ENCODE data around the gene MRPL52. TPM values are rescaled to one million over a fixed set of nuclear protein-coding genes. Genes with fewer than 3 reads are reported as not detected.

Gene MRPL52
- total RNA-seq, 1 donor from 2014 or later: 196 TPM

DNA sequence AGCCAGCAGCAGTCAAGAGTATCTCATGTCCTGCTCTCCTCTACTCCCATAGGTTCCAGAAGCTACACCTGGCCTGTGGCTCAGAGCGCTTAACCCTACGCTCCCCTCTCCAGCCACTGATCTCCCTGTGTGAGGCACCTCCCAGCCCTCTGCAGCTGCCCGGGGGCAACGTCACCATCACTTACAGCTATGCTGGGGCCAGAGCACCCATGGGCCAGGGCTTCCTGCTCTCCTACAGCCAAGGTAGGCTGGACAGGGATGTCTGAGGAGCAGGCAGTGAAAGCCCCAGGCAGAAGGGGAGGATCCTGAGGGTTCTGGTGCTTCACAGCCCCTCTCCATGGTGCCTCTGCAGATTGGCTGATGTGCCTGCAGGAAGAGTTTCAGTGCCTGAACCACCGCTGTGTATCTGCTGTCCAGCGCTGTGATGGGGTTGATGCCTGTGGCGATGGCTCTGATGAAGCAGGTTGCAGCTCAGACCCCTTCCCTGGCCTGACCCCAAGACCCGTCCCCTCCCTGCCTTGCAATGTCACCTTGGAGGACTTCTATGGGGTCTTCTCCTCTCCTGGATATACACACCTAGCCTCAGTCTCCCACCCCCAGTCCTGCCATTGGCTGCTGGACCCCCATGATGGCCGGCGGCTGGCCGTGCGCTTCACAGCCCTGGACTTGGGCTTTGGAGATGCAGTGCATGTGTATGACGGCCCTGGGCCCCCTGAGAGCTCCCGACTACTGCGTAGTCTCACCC is 45.5 kb downstream of the MRPL52 start:
- intact Hi-C loops (cut with micrococcal nuclease): no loop called here
- Mint-ChIP-seq H3K36me3 (ENCODE audit: low read depth) (peaks cover 42% of the 10 kb centered on the region), H3K4me3 (no peak overlapping the region), H3K27me3 (ENCODE audit: insufficient read depth) (no peaks in the 10 kb centered on the region), H3K9me3 (no peaks in the 10 kb centered on the region), H3K4me1 (ENCODE audit: low read depth) (peaks cover 27% of the 10 kb centered on the region), H3K27ac (no peak overlapping the region)
- DNase-seq (ENCODE audit: low spot score): no peak

DNA sequence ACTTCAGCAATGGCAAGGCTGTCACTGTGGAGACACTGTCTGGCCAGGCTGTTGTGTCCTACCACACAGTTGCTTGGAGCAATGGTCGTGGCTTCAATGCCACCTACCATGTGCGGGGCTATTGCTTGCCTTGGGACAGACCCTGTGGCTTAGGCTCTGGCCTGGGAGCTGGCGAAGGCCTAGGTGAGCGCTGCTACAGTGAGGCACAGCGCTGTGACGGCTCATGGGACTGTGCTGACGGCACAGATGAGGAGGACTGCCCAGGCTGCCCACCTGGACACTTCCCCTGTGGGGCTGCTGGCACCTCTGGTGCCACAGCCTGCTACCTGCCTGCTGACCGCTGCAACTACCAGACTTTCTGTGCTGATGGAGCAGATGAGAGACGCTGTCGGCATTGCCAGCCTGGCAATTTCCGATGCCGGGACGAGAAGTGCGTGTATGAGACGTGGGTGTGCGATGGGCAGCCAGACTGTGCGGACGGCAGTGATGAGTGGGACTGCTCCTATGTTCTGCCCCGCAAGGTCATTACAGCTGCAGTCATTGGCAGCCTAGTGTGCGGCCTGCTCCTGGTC is 46.1 kb downstream of the MRPL52 start:
- peaks cover 22% of the 10 kb centered on the region for H3K4me1 Mint-ChIP-seq (ENCODE audit: low read depth)
- DNase-seq (ENCODE audit: low spot score): no peak
- H3K9me3 Mint-ChIP-seq: no peaks in the 10 kb centered on the region
- H3K4me3 Mint-ChIP-seq: no peak overlapping the region
- no peak overlapping the region for H3K27ac Mint-ChIP-seq
- H3K36me3 Mint-ChIP-seq (ENCODE audit: low read depth): peaks cover 41% of the 10 kb centered on the region
- intact Hi-C loops (cut with micrococcal nuclease): no loop called here
- H3K27me3 Mint-ChIP-seq (ENCODE audit: insufficient read depth): no peaks in the 10 kb centered on the region

GRCh38 chr14:22877000-22877501 is 47.4 kb downstream of the MRPL52 start:
- H3K36me3 Mint-ChIP-seq (ENCODE audit: low read depth): peaks cover 40% of the 10 kb centered on the region
- intact Hi-C loops (cut with micrococcal nuclease): no loop called here
- DNase-seq (ENCODE audit: low spot score): no peak
- peaks cover 2% of the 10 kb centered on the region for H3K27me3 Mint-ChIP-seq (ENCODE audit: insufficient read depth)
- no peak overlapping the region for H3K4me3 Mint-ChIP-seq
- no peak overlapping the region for H3K27ac Mint-ChIP-seq
- H3K4me1 Mint-ChIP-seq (ENCODE audit: low read depth): peaks cover 15% of the 10 kb centered on the region
- no peaks in the 10 kb centered on the region for H3K9me3 Mint-ChIP-seq

DNA sequence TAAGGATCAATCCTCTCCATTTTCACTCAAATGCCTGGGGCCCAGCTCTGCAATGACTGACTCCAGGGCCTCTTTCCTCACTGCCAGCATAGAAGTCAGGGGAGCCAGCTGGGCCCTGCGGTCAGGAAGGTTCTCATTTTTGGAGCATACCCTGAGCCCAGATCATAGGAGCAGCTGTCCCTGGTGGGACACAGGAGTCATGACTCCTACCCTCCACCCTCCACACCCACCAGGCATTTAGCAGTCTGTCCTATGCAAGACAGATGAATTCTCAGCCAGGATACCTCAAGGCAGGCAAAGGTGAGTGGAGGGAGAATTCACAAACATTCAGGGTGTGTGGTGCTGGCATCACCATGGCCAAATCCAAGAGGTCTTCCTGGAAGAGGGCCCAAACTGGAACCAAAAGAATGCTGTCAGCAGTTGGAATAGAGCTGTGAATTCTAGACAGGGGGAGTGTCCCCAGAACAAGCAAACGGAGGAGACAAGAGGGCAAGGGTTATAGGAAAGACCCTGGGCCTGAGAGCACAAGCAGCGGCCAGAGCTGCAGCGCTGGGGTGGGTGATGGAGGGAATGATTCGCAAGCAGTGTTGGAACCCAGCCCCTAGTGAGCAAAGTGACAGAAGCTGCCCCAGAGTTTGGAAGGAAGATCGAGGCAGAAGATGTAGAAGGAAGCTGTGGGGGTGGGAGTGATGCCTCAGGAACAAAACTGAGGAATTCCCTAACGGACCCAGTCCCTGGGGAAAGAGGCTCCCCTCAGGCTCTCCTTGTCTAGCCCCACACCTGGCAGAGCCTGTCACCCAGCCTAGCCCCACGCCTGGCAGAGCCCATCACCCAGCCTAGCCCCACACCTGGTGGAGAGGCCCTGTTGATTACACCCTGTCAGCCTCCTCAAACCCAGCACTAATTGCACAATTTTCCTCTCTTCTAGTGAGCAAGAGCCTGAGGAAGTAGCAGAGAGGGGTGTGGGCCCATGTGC is 48.9 kb downstream of the MRPL52 start:
- H3K27me3 Mint-ChIP-seq (ENCODE audit: insufficient read depth): peaks cover 4% of the 10 kb centered on the region
- DNase-seq (ENCODE audit: low spot score): no peak
- intact Hi-C loops (cut with micrococcal nuclease): no loop called here
- H3K27ac Mint-ChIP-seq: no peak overlapping the region
- peaks cover 6% of the 10 kb centered on the region for H3K4me1 Mint-ChIP-seq (ENCODE audit: low read depth)
- peaks cover 35% of the 10 kb centered on the region for H3K36me3 Mint-ChIP-seq (ENCODE audit: low read depth)
- H3K9me3 Mint-ChIP-seq: no peaks in the 10 kb centered on the region
- H3K4me3 Mint-ChIP-seq: no peak overlapping the region

DNA sequence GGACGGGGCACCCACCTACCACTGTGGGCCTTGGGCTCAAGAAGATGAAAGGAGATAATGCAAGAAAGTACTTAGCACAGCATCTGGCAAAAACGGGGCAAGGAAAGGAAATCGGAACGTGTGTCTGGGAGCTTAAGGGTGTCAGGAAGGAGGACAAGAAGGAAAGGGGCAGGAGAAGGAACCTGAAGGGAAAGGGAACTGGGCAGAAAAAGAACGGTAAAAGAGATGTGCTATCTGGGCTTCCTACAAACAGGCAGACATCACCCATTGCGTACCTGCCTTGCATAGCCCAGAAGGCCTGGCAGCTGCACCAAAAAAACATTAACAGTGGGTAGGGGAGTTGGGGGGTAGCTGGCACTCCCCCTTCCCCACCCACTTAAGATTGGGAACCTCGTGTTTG is 52.4 kb downstream of the MRPL52 start:
- H3K4me3 Mint-ChIP-seq: no peak overlapping the region
- no peaks in the 10 kb centered on the region for H3K9me3 Mint-ChIP-seq
- DNase-seq (ENCODE audit: low spot score): no peak
- peaks cover 13% of the 10 kb centered on the region for H3K4me1 Mint-ChIP-seq (ENCODE audit: low read depth)
- H3K27me3 Mint-ChIP-seq (ENCODE audit: insufficient read depth): peaks cover 8% of the 10 kb centered on the region
- H3K27ac Mint-ChIP-seq: no peak overlapping the region
- peaks cover 20% of the 10 kb centered on the region for H3K36me3 Mint-ChIP-seq (ENCODE audit: low read depth)
- intact Hi-C loops (cut with micrococcal nuclease): no loop called here

DNA sequence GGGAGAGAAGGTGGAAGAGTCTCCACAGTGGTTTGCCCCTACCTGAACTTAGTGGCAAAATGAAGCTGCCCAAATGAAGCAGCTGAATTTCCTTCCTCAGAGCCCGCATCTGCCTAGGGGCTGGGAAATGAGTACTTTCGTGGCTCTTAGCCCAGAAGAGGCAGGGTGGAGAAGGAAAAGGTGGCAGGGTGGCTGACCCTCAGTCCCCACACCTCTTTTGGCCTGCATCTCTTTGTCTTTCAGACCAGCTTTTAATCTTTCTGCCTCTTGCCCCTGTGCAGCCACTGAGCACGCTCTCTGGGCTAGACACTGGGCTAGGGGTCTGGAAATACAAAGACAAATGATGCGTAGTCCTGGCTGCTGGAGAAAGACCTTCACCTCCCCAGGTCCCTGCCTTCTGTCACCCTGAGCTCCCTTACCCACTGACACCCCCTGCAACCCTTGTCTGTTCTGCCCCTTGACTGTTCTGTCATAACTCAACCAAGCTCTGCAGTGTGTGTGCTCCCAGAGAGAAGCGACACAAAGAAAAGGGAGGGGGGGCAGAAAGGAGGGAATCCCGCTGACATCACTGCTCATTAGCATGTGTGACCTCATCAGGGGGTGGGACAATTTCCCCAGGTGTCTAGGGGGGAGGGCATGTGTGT is 53.0 kb downstream of the MRPL52 start:
- Mint-ChIP-seq H3K4me3 (no peak overlapping the region), H3K27me3 (ENCODE audit: insufficient read depth) (peaks cover 8% of the 10 kb centered on the region), H3K36me3 (ENCODE audit: low read depth) (peaks cover 16% of the 10 kb centered on the region), H3K4me1 (ENCODE audit: low read depth) (peaks cover 19% of the 10 kb centered on the region), H3K27ac (no peak overlapping the region), H3K9me3 (no peaks in the 10 kb centered on the region)
- no peak for DNase-seq (ENCODE audit: low spot score)
- intact Hi-C loops (cut with micrococcal nuclease): loop anchor here (1.0 kb wide), 1 partner anchor 23 kb away; no protein-coding TSS in a partner anchor

DNA sequence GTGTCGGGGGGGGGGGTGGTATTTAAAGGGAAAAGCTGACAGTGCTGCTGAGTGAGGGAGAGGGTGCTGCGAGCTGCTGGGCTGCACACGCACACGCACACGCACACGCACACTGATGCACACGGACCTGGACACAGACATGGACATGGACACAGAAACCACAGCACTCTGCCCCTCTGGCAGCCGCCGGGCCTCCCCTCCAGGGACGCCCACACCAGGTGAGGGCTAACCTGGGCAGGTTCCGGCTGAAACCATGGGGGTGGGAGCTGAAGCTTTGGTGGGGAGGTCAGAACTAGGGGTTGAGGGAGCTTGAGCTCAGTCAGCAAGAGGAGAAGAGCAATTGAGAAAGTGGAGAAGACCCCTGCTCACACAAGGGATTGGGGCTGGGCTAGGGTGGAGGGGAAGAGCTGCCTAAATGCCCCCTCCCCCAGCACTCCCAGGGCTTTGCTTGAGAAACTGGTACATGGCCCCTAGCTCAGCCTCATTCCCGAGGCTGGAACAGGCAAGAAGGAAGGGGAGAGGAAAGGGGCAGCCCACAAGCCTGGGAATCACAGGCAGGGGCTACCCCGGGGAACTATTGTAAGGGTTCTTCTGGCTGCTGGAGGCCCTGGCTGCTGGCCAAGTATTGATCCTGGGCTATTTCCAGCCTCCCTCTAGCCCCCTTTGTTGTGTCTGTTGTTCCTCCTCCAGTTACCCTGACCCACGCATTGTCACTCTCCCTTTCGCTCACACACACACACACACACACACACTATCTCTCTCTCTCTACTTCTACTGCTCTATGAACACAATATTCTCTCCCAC is 53.7 kb downstream of the MRPL52 start, which contains the start of gene REM2:
TSS of gene REM2 (plus strand) at position 50 of the 804 bp plus-strand sequence. CDS start at position 116, 66 bp downstream.
- H3K4me3 Mint-ChIP-seq: no peak within 1 kb of the TSS
- H3K27ac Mint-ChIP-seq: no peak within 1 kb of the TSS
- H3K36me3 Mint-ChIP-seq (ENCODE audit: low read depth): peaks cover 10% of the 10 kb centered on the region
- H3K9me3 Mint-ChIP-seq: no peaks in the 10 kb centered on the region
- peaks cover 8% of the 10 kb centered on the region for H3K27me3 Mint-ChIP-seq (ENCODE audit: insufficient read depth)
- DNase-seq (ENCODE audit: low spot score): no peak
- intact Hi-C loops (cut with micrococcal nuclease): loop anchor here (1.0 kb wide), 1 partner anchor 24 kb away; no protein-coding TSS in a partner anchor
- peaks cover 22% of the 10 kb centered on the region for H3K4me1 Mint-ChIP-seq (ENCODE audit: low read depth)

DNA sequence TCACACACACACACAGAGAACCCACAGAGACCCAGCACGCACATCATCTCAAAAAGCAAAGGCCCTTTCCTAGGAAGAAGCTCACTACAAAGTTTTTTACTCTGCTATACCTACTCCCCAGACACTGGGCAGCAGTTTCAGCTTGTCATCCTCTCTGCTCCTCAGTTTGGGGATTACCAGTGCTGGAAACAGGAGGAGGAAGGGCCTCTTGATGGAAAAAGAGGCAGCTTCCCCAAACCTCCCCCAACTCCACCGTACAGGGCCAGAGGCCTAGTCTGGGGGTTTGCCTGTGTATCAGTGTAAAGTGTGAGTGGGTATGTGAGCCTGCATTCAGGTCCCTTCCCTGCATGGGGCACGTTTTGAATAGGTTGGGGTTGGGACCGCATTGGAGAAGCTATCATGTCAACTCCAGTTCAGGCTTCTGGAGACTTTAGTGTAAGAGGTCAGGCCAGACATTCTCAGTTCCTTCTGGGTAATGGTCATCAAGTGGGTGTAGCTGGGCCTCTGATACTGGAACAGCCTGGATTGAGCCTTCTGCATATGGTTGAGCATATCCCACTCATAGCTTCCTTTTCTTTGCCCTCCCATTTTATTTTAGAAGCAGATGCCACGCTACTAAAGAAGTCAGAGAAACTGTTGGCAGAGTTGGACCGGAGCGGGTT is 54.5 kb downstream of the MRPL52 start:
- Mint-ChIP-seq H3K9me3 (no peaks in the 10 kb centered on the region), H3K27me3 (ENCODE audit: insufficient read depth) (peaks cover 8% of the 10 kb centered on the region), H3K4me1 (ENCODE audit: low read depth) (peaks cover 21% of the 10 kb centered on the region), H3K4me3 (no peak overlapping the region), H3K27ac (no peak overlapping the region), H3K36me3 (ENCODE audit: low read depth) (peaks cover 5% of the 10 kb centered on the region)
- DNase-seq (ENCODE audit: low spot score): no peak
- intact Hi-C loops (cut with micrococcal nuclease): no loop called here

Other genes starting within 250 kb of the MRPL52 start
- gene DAD1, start 240.7 kb upstream of the MRPL52 start, total RNA-seq: 228 and 229 TPM in 2 replicates
- 13.2 and 13.6 TPM in 2 replicates for gene ABHD4, start 231.6 kb upstream of the MRPL52 start, total RNA-seq
- not detected in 2 replicates for gene OR6J1, start 185.5 kb upstream of the MRPL52 start, total RNA-seq
- 125 and 127 TPM in 2 replicates for gene OXA1L, start 63.2 kb upstream of the MRPL52 start, total RNA-seq
- 0.61 TPM in 1 of 2 replicates, not detected in the other for gene SLC7A7, start 14.5 kb upstream of the MRPL52 start, total RNA-seq
- 1.5 and 2.6 TPM in 2 replicates for gene MMP14, start 6.7 kb downstream of the MRPL52 start, total RNA-seq
- 44.6 and 46.0 TPM in 2 replicates for gene LRP10, start 41.9 kb downstream of the MRPL52 start, total RNA-seq
- gene REM2, start 53.3 kb downstream of the MRPL52 start, total RNA-seq: 0.39 TPM in 1 of 2 replicates, not detected in the other
- gene RBM23, start 89.3 kb downstream of the MRPL52 start, total RNA-seq: 86.4 and 90.5 TPM in 2 replicates
- 174 and 180 TPM in 2 replicates for gene PRMT5, start 99.5 kb downstream of the MRPL52 start, total RNA-seq
- gene HAUS4, start 127.2 kb downstream of the MRPL52 start, total RNA-seq: 52.4 and 56.4 TPM in 2 replicates
- gene AJUBA, start 152.7 kb downstream of the MRPL52 start, total RNA-seq: 1.8 and 2.7 TPM in 2 replicates
- 6.3 and 7.2 TPM in 2 replicates for gene C14orf93, start 180.3 kb downstream of the MRPL52 start, total RNA-seq
- gene PSMB5, start 205.0 kb downstream of the MRPL52 start, total RNA-seq: 144 and 148 TPM in 2 replicates
- not detected in 2 replicates for gene PSMB11, start 212.3 kb downstream of the MRPL52 start, total RNA-seq
- gene CDH24, start 227.6 kb downstream of the MRPL52 start, total RNA-seq: 1.0 and 1.2 TPM in 2 replicates

Data from activated T-helper 1 cell treated with anti-CD3 and anti-CD28 coated beads, Interleukin-12 subunit alpha, Interleukin-12 subunit beta, Interleukin-2, Interleukin-4 antibody, amounts not matched to agents 30 ng/mL and 10 ng/mL and 1 ng/mL, durations not matched to agents 14 hours and 24 hours and 36 hours (primary cell).